ENCODE results near the gene OLFML2B.

Gene OLFML2B

DNA sequence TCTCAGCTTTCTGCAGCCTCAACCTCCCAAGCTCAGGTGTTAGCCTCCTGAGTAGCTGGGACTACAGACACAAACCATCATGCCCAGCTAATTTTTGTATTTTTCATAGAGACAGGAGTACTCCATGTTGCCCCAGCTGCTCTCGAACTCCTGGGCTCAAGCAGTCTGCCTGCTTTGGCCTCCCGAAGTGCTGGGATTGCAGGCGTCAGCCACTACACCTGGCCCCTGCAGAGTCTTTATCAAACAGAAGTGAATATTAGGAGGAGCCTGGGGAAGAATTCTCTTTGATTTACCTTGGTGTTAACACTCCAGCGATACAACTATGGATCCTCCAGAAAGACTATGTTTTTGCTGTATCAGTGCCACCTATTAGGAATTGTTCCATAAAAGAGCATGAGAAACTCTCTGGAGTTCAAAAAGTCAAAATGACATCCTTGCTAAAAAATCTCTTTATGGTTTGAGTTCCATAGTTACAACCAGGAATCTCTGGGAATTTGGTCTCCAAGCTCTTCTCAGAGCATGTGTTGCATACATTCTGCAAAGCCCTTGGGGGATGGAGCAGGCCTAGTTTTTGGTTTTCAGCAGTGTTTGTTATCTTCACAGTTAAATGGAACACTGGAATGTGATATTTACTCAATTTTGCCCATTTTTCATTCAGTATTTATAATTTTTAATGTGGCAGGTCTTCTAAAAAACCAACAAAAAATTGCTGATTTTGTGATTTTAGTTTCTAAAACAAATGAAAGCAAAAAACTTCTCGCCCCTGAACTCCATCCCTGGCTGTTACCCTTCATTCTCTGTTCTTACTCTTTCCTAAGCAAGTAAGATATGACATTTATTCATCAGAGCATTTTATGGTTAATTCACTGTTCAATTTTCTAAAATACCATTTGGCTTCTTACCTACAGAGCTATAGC lies 77.3 kb downstream of the OLFML2B start:
- Histone ChIP-seq H3K27ac (ENCODE audit: low read depth, low read length) (peak overlapping the region; percentile 28), H3K4me1 (ENCODE audit: control insufficient read depth, insufficient read depth, low read length) (peaks cover 16% of the 10 kb centered on the region), H3K27me3 (ENCODE audit: control insufficient read depth, insufficient read depth, low read length) (no peaks in the 10 kb centered on the region), H3K36me3 (ENCODE audit: control insufficient read depth, insufficient read depth, low read length) (no peaks in the 10 kb centered on the region), H3K9ac (ENCODE audit: low read depth, low read length) (no peak overlapping the region), H3K9me3 (ENCODE audit: control insufficient read depth, insufficient read depth, low read length) (no peaks in the 10 kb centered on the region), H3K4me3 (ENCODE audit: low read depth, low read length) (no peak overlapping the region)

DNA sequence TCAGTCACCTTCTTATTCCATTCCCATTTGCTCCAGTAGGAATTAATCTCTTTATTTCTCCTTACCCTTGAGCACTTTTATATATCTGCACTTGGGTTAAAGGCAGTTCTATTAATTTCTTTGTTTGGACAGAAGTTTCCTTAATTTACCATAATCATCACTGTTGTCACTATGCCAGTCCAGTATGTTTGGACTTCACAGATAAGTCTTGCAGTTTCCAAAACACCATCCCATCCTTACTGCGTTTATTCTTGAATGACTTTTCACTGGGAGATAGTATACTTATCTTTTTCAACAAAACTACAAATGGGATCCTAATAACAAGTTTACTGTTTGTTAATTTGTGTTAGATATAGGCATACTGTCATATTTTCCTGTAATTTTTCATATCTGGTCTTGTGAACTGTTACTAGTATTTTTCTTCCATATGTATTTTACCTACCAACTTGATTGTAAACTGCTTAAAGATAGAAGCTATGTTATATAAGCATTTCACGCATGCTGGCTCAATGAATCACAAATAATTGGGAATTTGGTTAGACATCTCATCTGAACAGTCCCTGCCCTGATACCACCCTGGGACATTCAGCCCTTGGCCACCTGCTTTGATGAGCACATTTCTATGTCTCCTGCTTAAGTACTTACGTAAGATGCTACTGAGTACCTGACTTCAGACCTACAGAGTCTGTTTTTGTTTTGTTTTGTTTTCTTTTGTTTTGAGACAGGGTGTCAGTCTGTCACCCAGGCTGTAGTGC lies 78.2 kb downstream of the OLFML2B start:
- Histone ChIP-seq H3K4me1 (ENCODE audit: control insufficient read depth, insufficient read depth, low read length) (peaks cover 16% of the 10 kb centered on the region), H3K36me3 (ENCODE audit: control insufficient read depth, insufficient read depth, low read length) (no peaks in the 10 kb centered on the region), H3K27ac (ENCODE audit: low read depth, low read length) (peak overlapping the region; percentile 28), H3K9ac (ENCODE audit: low read depth, low read length) (no peak overlapping the region), H3K27me3 (ENCODE audit: control insufficient read depth, insufficient read depth, low read length) (no peaks in the 10 kb centered on the region), H3K4me3 (ENCODE audit: low read depth, low read length) (no peak overlapping the region), H3K9me3 (ENCODE audit: control insufficient read depth, insufficient read depth, low read length) (no peaks in the 10 kb centered on the region)

DNA sequence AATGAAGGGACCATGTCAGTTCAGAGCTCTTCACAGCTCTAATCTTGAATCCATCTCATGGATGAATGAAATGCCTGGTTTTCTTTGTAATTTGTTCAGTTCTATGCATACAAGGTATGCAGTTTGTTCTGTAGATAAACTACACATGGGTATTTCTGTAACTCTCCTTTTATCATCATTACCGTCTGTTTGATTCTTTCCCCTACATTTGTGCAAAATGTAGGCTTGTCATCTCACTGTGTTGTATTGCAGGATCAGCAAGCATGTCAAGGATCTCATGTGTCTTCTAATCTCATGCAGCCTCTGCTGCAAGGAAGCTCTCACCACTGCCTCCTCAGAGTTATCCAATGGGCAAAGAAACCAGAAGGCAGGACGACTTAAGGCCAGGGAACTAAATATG lies 79.3 kb downstream of the OLFML2B start:
- Histone ChIP-seq H3K9ac (ENCODE audit: low read depth, low read length) (no peak overlapping the region), H3K4me3 (ENCODE audit: low read depth, low read length) (no peak overlapping the region)

DNA sequence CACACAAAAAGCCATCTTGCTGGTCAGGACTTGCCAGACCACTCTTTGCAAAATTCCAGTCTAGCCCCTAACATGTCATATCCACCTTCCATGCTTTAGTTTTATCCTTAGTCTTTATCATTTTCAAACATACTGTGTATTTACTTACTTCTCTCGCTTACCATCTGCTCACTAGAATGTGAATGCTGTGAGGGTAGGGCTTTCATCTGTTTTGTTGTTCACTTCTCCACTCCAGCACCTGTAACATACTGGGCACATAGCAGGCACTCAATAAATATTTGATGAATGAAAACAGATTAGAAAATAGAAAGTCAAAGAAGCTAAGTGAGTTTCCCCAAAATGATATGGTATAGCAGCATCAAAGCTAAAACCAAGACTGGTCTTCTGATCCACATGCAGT lies 79.9 kb downstream of the OLFML2B start:
- Histone ChIP-seq H3K9ac (ENCODE audit: low read depth, low read length) (no peak overlapping the region), H3K36me3 (ENCODE audit: control insufficient read depth, insufficient read depth, low read length) (no peaks in the 10 kb centered on the region), H3K27me3 (ENCODE audit: control insufficient read depth, insufficient read depth, low read length) (no peaks in the 10 kb centered on the region), H3K4me1 (ENCODE audit: control insufficient read depth, insufficient read depth, low read length) (peaks cover 16% of the 10 kb centered on the region), H3K9me3 (ENCODE audit: control insufficient read depth, insufficient read depth, low read length) (no peaks in the 10 kb centered on the region), H3K27ac (ENCODE audit: low read depth, low read length) (no peak overlapping the region), H3K4me3 (ENCODE audit: low read depth, low read length) (no peak overlapping the region)

More for the DNA sequence above, 79.3 kb downstream of the OLFML2B start:
- no peaks in the 10 kb centered on the region for H3K27me3 ChIP-seq (ENCODE audit: control insufficient read depth, insufficient read depth, low read length)
- no peaks in the 10 kb centered on the region for H3K36me3 ChIP-seq (ENCODE audit: control insufficient read depth, insufficient read depth, low read length)
- no peak overlapping the region for H3K27ac ChIP-seq (ENCODE audit: low read depth, low read length)
- no peaks in the 10 kb centered on the region for H3K9me3 ChIP-seq (ENCODE audit: control insufficient read depth, insufficient read depth, low read length)
- H3K4me1 ChIP-seq (ENCODE audit: control insufficient read depth, insufficient read depth, low read length), result peaks cover 16% of the 10 kb centered on the region

DNA sequence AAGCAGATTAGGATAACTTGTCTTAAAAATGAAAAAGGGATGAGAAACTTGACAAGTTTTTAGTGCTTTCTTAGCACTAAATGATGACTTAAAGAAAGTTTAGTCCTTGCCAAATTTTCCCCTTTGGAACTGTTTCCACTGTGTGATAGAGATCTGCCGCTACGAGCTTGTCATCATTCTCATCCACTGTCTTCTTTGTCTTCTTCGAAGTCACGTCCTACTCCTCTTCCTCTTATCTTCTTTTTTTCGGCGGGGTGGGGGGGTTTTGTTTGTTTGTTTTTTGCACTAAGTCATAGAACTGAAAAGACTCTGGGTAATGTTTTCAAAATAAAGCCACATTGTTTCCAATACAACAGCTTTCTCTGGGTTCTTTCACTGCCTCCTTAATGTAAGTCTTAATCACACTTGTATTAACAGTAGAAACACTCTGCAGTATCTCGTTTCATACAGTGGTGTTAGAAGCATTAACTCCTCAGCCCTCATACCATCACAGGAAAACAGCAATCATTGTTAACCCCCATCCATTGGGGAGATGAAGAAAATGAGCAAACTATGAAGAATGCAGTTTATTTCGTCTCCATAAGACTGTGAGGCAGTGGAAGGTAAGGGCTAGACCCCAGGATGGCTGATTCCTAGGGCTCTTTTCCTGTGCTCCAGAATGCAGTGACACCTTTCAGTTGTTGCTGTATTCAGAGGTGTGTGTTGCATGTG lies 81.8 kb downstream of the OLFML2B start:
- no peak overlapping the region for H3K27ac ChIP-seq (ENCODE audit: low read depth, low read length)
- H3K9me3 ChIP-seq (ENCODE audit: control insufficient read depth, insufficient read depth, low read length), result no peaks in the 10 kb centered on the region

GRCh38 chr1:161940866-161941591 lies 82.6 kb downstream of the OLFML2B start:
- Histone ChIP-seq H3K4me3 (ENCODE audit: low read depth, low read length) (no peak overlapping the region), H3K36me3 (ENCODE audit: control insufficient read depth, insufficient read depth, low read length) (no peaks in the 10 kb centered on the region), H3K27ac (ENCODE audit: low read depth, low read length) (no peak overlapping the region), H3K9me3 (ENCODE audit: control insufficient read depth, insufficient read depth, low read length) (no peaks in the 10 kb centered on the region), H3K9ac (ENCODE audit: low read depth, low read length) (no peak overlapping the region), H3K27me3 (ENCODE audit: control insufficient read depth, insufficient read depth, low read length) (no peaks in the 10 kb centered on the region), H3K4me1 (ENCODE audit: control insufficient read depth, insufficient read depth, low read length) (peaks cover 5% of the 10 kb centered on the region)

More for the DNA sequence above, 81.8 kb downstream of the OLFML2B start:
- H3K9ac ChIP-seq (ENCODE audit: low read depth, low read length), result no peak overlapping the region
- no peak overlapping the region for H3K4me3 ChIP-seq (ENCODE audit: low read depth, low read length)
- H3K36me3 ChIP-seq (ENCODE audit: control insufficient read depth, insufficient read depth, low read length), result no peaks in the 10 kb centered on the region
- H3K27me3 ChIP-seq (ENCODE audit: control insufficient read depth, insufficient read depth, low read length), result no peaks in the 10 kb centered on the region
- H3K4me1 ChIP-seq (ENCODE audit: control insufficient read depth, insufficient read depth, low read length), result peaks cover 14% of the 10 kb centered on the region

DNA sequence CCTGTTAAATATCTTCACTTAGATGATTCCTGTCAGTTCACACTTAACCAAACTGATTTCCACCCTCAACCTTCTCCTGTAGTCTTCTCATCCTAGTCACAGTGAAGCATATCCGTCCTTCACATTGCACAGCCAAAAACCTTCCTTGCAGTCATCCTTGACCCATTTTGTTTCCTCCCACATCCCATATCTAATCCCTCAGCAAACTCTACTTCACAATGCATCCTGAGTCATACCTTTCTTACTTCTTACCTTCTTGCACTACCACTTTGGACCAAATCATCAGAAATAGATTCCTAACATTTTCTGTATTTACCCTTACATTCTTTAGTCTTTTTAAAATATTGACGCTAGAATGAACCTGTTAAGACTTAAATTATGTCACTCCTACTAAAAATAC lies 86.9 kb downstream of the OLFML2B start:
- H3K27ac ChIP-seq (ENCODE audit: low read depth, low read length), result no peak overlapping the region

DNA sequence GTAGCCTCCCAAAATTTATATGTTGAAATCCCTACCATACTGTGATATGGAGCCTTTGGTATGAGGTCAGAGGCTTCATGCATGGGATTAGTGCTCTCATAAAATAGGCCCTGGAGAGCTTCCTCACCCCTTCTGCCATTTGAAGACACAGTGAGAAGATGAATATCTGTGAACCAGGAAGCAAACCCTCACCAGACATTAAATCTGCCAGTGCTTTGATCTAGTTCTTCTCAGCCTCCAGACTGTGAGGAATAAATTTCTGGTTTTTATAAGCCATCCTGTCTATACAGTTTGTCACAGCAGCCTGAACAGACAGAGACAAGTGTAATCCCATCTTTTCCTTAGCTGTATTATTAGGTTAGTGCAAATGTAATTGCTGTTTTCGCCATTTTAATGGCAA lies 88.4 kb downstream of the OLFML2B start:
- H3K4me1 ChIP-seq (ENCODE audit: control insufficient read depth, insufficient read depth, low read length), result no peaks in the 10 kb centered on the region
- H3K4me3 ChIP-seq (ENCODE audit: low read depth, low read length), result no peak overlapping the region
- no peaks in the 10 kb centered on the region for H3K9me3 ChIP-seq (ENCODE audit: control insufficient read depth, insufficient read depth, low read length)
- H3K36me3 ChIP-seq (ENCODE audit: control insufficient read depth, insufficient read depth, low read length), result no peaks in the 10 kb centered on the region
- no peak overlapping the region for H3K27ac ChIP-seq (ENCODE audit: low read depth, low read length)
- H3K9ac ChIP-seq (ENCODE audit: low read depth, low read length), result no peak overlapping the region
- no peaks in the 10 kb centered on the region for H3K27me3 ChIP-seq (ENCODE audit: control insufficient read depth, insufficient read depth, low read length)

More for the DNA sequence above, 86.9 kb downstream of the OLFML2B start:
- Histone ChIP-seq H3K27me3 (ENCODE audit: control insufficient read depth, insufficient read depth, low read length) (no peaks in the 10 kb centered on the region), H3K4me1 (ENCODE audit: control insufficient read depth, insufficient read depth, low read length) (no peaks in the 10 kb centered on the region), H3K9ac (ENCODE audit: low read depth, low read length) (no peak overlapping the region), H3K9me3 (ENCODE audit: control insufficient read depth, insufficient read depth, low read length) (no peaks in the 10 kb centered on the region), H3K4me3 (ENCODE audit: low read depth, low read length) (no peak overlapping the region), H3K36me3 (ENCODE audit: control insufficient read depth, insufficient read depth, low read length) (no peaks in the 10 kb centered on the region)

GRCh38 chr1:161933592-161934588 lies 89.8 kb downstream of the OLFML2B start:
- Histone ChIP-seq H3K36me3 (ENCODE audit: control insufficient read depth, insufficient read depth, low read length) (no peaks in the 10 kb centered on the region), H3K4me1 (ENCODE audit: control insufficient read depth, insufficient read depth, low read length) (no peaks in the 10 kb centered on the region), H3K27ac (ENCODE audit: low read depth, low read length) (no peak overlapping the region), H3K4me3 (ENCODE audit: low read depth, low read length) (no peak overlapping the region), H3K9me3 (ENCODE audit: control insufficient read depth, insufficient read depth, low read length) (no peaks in the 10 kb centered on the region), H3K27me3 (ENCODE audit: control insufficient read depth, insufficient read depth, low read length) (no peaks in the 10 kb centered on the region), H3K9ac (ENCODE audit: low read depth, low read length) (no peak overlapping the region)
